Measurements from ENCODE around the gene AOPEP. TPM values are rescaled to one million over a fixed set of nuclear protein-coding genes. Genes with fewer than 3 reads are reported as not detected.

AOPEP gene
- polyA plus RNA-seq, 2 of the 4 experiments (the other 2 are of a cell fraction) = 226 to 266 TPM

DNA sequence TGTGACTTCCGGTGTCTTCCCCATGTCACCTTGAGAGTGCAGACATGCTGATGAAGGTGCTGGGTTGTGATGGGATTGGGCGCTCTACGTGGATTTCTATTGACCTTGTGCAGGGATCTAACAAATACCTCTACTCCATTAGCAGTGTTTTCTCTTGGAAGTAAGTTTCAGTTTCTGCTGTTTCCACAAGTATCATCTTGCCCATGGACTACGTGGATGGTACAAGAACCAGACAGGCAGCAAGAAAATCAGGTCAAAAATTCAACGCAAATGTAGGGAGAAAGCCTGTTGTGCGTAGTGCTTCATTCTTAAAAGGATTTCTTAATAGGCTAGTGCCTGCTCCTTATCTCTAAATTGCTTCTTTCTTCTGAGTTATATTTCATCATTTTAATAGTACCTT lies 60.8 kb downstream of the AOPEP start:
- ChIA-PET CTCF (interaction anchor here (1.4 kb wide), 1 partner anchor 9 kb away, joined by 4 read pairs; no protein-coding TSS in a partner anchor), POLR2A (no interaction called here)
- H3K4me1 ChIP-seq = peaks cover 46% of the 10 kb centered on the region
- no peaks in the 10 kb centered on the region for H3K9me3 ChIP-seq
- DNase-seq (ENCODE audit: low read depth in 1 of 2, low spot score in 1 of 2) (no peak), ATAC-seq (no peak), FAIRE-seq (no peak)
- TF ChIP-seq BHLHE40 (IDR thresholded peaks at IDR 0.05; ENCODE audit: low read depth, low read length) (no peak), KDM1A (IDR thresholded peaks at IDR 0.05; ENCODE audit: low read depth) (no peak)
- TF ChIP-seq, protein P1, sequence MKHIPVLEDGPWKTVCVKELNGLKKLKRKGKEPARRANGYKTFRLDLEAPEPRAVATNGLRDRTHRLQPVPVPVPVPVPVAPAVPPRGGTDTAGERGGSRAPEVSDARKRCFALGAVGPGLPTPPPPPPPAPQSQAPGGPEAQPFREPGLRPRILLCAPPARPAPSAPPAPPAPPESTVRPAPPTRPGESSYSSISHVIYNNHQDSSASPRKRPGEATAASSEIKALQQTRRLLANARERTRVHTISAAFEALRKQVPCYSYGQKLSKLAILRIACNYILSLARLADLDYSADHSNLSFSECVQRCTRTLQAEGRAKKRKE (CRISPR knock-in tag; IDR thresholded peaks at IDR 0.05; ENCODE audit: low read depth) = no peak
- WGBS (ENCODE audit: missing lambda C conversion rate) = 92% methylated on average over 6 of the region's 6 CpGs
- H3K4me2 ChIP-seq = no peak overlapping the region
- H3K4me3 ChIP-seq = no peak overlapping the region
- peak overlapping the region; percentile 86 to 91 for H3K27ac ChIP-seq

DNA sequence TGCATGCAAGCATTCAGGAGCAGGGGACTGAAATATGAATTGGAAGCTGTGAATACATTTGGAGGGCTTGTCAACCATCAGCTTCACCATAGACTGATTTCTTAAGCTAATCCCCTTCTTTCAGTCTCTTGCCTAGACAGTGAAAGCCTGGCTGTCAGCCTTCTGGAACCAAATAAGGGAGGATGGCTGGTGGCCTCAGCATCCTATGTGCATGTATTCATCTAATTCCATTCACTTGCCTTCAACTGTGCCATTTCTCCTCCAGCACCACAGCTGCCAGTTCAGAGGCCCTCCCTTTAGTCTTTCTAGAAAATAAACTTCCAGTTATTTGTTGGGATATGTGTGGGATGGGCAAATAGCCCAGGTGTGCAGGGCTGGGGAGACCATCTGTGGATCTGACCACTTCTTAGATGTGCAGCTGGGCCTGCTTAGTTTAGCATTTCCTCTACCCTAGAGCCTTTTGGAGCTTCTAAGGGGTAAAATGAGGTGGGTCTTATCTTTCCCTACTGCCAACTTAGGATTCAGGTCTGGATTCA lies 62.1 kb downstream of the AOPEP start:
- POLR2A ChIA-PET = interaction anchor here (0.6 kb wide), 1 partner anchor 113 kb away, joined by 3 read pairs; no protein-coding TSS in a partner anchor
- H3K27ac ChIP-seq = peak overlapping the region; percentile 82 to 86
- H3K4me3 ChIP-seq = no peak overlapping the region
- H3K4me1 ChIP-seq = peaks cover 42% of the 10 kb centered on the region
- H3K9me3 ChIP-seq = peaks cover 1% of the 10 kb centered on the region; the same call in 2 of the 3 replicates
- CTCF ChIA-PET = interaction anchor here (0.6 to 1.2 kb wide), 3 partner anchors 129 to 249 kb away, joined by 3 to 4 read pairs (median 3); no protein-coding TSS in a partner anchor
- TF ChIP-seq, protein P2, sequence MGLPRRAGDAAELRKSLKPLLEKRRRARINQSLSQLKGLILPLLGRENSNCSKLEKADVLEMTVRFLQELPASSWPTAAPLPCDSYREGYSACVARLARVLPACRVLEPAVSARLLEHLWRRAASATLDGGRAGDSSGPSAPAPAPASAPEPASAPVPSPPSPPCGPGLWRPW (IDR thresholded peaks at IDR 0.05) = no peak
- no peak for TF ChIP-seq ESRRA (IDR thresholded peaks at IDR 0.05; ENCODE audit: borderline replicate concordance, low read length)
- no peak for TF ChIP-seq JUNB (IDR thresholded peaks at IDR 0.05)
- no peak for TF ChIP-seq RARB (CRISPR knock-in tag; IDR thresholded peaks at IDR 0.05)
- TF ChIP-seq TP53 (CRISPR knock-in tag; IDR thresholded peaks at IDR 0.05) = no peak
- no peak for TF ChIP-seq FOXS1 (CRISPR knock-in tag; IDR thresholded peaks at IDR 0.05)
- TF ChIP-seq RCOR1 (IDR thresholded peaks at IDR 0.05; ENCODE audit: low read depth, low read length) = no peak
- TF ChIP-seq POLR2A (IDR thresholded peaks at IDR 0.05; ENCODE audit: low read length) = no peak
- TF ChIP-seq MAFK (IDR thresholded peaks at IDR 0.05; ENCODE audit: partially characterized antibody) = no peak
- TF ChIP-seq, protein P3, sequence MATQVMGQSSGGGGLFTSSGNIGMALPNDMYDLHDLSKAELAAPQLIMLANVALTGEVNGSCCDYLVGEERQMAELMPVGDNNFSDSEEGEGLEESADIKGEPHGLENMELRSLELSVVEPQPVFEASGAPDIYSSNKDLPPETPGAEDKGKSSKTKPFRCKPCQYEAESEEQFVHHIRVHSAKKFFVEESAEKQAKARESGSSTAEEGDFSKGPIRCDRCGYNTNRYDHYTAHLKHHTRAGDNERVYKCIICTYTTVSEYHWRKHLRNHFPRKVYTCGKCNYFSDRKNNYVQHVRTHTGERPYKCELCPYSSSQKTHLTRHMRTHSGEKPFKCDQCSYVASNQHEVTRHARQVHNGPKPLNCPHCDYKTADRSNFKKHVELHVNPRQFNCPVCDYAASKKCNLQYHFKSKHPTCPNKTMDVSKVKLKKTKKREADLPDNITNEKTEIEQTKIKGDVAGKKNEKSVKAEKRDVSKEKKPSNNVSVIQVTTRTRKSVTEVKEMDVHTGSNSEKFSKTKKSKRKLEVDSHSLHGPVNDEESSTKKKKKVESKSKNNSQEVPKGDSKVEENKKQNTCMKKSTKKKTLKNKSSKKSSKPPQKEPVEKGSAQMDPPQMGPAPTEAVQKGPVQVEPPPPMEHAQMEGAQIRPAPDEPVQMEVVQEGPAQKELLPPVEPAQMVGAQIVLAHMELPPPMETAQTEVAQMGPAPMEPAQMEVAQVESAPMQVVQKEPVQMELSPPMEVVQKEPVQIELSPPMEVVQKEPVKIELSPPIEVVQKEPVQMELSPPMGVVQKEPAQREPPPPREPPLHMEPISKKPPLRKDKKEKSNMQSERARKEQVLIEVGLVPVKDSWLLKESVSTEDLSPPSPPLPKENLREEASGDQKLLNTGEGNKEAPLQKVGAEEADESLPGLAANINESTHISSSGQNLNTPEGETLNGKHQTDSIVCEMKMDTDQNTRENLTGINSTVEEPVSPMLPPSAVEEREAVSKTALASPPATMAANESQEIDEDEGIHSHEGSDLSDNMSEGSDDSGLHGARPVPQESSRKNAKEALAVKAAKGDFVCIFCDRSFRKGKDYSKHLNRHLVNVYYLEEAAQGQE (IDR thresholded peaks at IDR 0.05) = no peak
- no peak for TF ChIP-seq HDAC2 (IDR thresholded peaks at IDR 0.05)
- TF ChIP-seq PHF8 (IDR thresholded peaks at IDR 0.05; ENCODE audit: borderline replicate concordance, low read depth) = no peak
- no peak for TF ChIP-seq CBX8 (IDR thresholded peaks at IDR 0.05)
- TF ChIP-seq, protein P4, sequence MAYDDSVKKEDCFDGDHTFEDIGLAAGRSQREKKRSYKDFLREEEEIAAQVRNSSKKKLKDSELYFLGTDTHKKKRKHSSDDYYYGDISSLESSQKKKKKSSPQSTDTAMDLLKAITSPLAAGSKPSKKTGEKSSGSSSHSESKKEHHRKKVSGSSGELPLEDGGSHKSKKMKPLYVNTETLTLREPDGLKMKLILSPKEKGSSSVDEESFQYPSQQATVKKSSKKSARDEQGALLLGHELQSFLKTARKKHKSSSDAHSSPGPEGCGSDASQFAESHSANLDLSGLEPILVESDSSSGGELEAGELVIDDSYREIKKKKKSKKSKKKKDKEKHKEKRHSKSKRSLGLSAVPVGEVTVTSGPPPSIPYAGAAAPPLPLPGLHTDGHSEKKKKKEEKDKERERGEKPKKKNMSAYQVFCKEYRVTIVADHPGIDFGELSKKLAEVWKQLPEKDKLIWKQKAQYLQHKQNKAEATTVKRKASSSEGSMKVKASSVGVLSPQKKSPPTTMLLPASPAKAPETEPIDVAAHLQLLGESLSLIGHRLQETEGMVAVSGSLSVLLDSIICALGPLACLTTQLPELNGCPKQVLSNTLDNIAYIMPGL (CRISPR knock-in tag; IDR thresholded peaks at IDR 0.05; ENCODE audit: borderline replicate concordance) = no peak
- no peak for TF ChIP-seq ZSCAN20 (CRISPR knock-in tag; IDR thresholded peaks at IDR 0.05)
- no peak for TF ChIP-seq ZC3H11A (IDR thresholded peaks at IDR 0.05)
- no peak for TF ChIP-seq POLR2AphosphoS2 (conservative IDR thresholded peaks at IDR 0.05; ENCODE audit: low read length)
- TF ChIP-seq EHF (CRISPR knock-in tag; IDR thresholded peaks at IDR 0.05) = no peak
- TF ChIP-seq BHLHE40 (IDR thresholded peaks at IDR 0.05; ENCODE audit: low read depth, low read length) = no peak
- TF ChIP-seq ZNF302 (CRISPR knock-in tag; IDR thresholded peaks at IDR 0.05) = no peak
- no peak for FAIRE-seq
- H3K4me2 ChIP-seq = no peak overlapping the region
- DNase-seq (ENCODE audit: low read depth in 1 of 2, low spot score in 1 of 2) = no peak
- no peak for ATAC-seq
